ENCODE results near the gene PROKR2. TPM values are rescaled to one million over a fixed set of nuclear protein-coding genes. Genes with fewer than 3 reads are reported as not detected.

The PROKR2 gene
- total RNA-seq (2014; rRNA removed; shearing (Covaris generic); ENCODE audit: low replicate concordance): not detected in 2 replicates

- in situ Hi-C loops (cut with HindIII; ENCODE audit: low pct_unique_long_range_greater_than_20kb, low sequenced_read_pairs): no loop called here
- DNase-seq (ENCODE audit: low read depth): no peak
Observed at GRCh38 chr20:5316188-5317158, at the start of gene PROKR2. PROKR2 (minus strand) TSS chr20:5316954; CDS start chr20:5314369, 2,585 bp downstream.

GRCh38 chr20:5364997-5365597 lies 48.3 kb upstream of the PROKR2 start:
- in situ Hi-C loops (cut with HindIII; ENCODE audit: low pct_unique_long_range_greater_than_20kb, low sequenced_read_pairs): no loop called here
- no peak for DNase-seq (ENCODE audit: low read depth)

- in situ Hi-C loops (cut with HindIII; ENCODE audit: low pct_unique_long_range_greater_than_20kb, low sequenced_read_pairs): no loop called here
- DNase-seq (ENCODE audit: low read depth): peak; percentile 12
Observed at GRCh38 chr20:5364136-5364821, 47.5 kb upstream of the PROKR2 start.

GRCh38 chr20:5362771-5363170 lies 46.0 kb upstream of the PROKR2 start:
- no peak for DNase-seq (ENCODE audit: low read depth)
- in situ Hi-C loops (cut with HindIII; ENCODE audit: low pct_unique_long_range_greater_than_20kb, low sequenced_read_pairs): no loop called here

GRCh38 chr20:5361176-5361575 lies 44.4 kb upstream of the PROKR2 start:
- in situ Hi-C loops (cut with HindIII; ENCODE audit: low pct_unique_long_range_greater_than_20kb, low sequenced_read_pairs): no loop called here

GRCh38 chr20:5357946-5358345 lies 41.2 kb upstream of the PROKR2 start:
- in situ Hi-C loops (cut with HindIII; ENCODE audit: low pct_unique_long_range_greater_than_20kb, low sequenced_read_pairs): no loop called here
- no peak for DNase-seq (ENCODE audit: low read depth)

More at GRCh38 chr20:5361176-5361575, 44.4 kb upstream of the PROKR2 start:
- DNase-seq (ENCODE audit: low read depth): no peak

- in situ Hi-C loops (cut with HindIII; ENCODE audit: low pct_unique_long_range_greater_than_20kb, low sequenced_read_pairs): no loop called here
- DNase-seq (ENCODE audit: low read depth): no peak
Observed at GRCh38 chr20:5356941-5357340, 40.2 kb upstream of the PROKR2 start.

- in situ Hi-C loops (cut with HindIII; ENCODE audit: low pct_unique_long_range_greater_than_20kb, low sequenced_read_pairs): no loop called here
- no peak for DNase-seq (ENCODE audit: low read depth)
Observed at GRCh38 chr20:5354901-5355300, 38.1 kb upstream of the PROKR2 start.

GRCh38 chr20:5353624-5354496 lies 37.1 kb upstream of the PROKR2 start:
- in situ Hi-C loops (cut with HindIII; ENCODE audit: low pct_unique_long_range_greater_than_20kb, low sequenced_read_pairs): no loop called here
- no peak for DNase-seq (ENCODE audit: low read depth)

- DNase-seq (ENCODE audit: low read depth): no peak
- in situ Hi-C loops (cut with HindIII; ENCODE audit: low pct_unique_long_range_greater_than_20kb, low sequenced_read_pairs): no loop called here
Observed at GRCh38 chr20:5349448-5349847, 32.7 kb upstream of the PROKR2 start.

GRCh38 chr20:5342021-5342420 lies 25.3 kb upstream of the PROKR2 start:
- in situ Hi-C loops (cut with HindIII; ENCODE audit: low pct_unique_long_range_greater_than_20kb, low sequenced_read_pairs): no loop called here
- DNase-seq (ENCODE audit: low read depth): no peak

GRCh38 chr20:5331340-5331739 lies 14.6 kb upstream of the PROKR2 start:
- DNase-seq (ENCODE audit: low read depth): no peak
- in situ Hi-C loops (cut with HindIII; ENCODE audit: low pct_unique_long_range_greater_than_20kb, low sequenced_read_pairs): no loop called here

GRCh38 chr20:5328268-5328667 lies 11.5 kb upstream of the PROKR2 start:
- no peak for DNase-seq (ENCODE audit: low read depth)
- in situ Hi-C loops (cut with HindIII; ENCODE audit: low pct_unique_long_range_greater_than_20kb, low sequenced_read_pairs): no loop called here

- in situ Hi-C loops (cut with HindIII; ENCODE audit: low pct_unique_long_range_greater_than_20kb, low sequenced_read_pairs): no loop called here
- no peak for DNase-seq (ENCODE audit: low read depth)
Observed at GRCh38 chr20:5327356-5327755, 10.6 kb upstream of the PROKR2 start.

GRCh38 chr20:5315807-5316187 lies 957 bp downstream of the PROKR2 start:
- DNase-seq (ENCODE audit: low read depth): no peak
- in situ Hi-C loops (cut with HindIII; ENCODE audit: low pct_unique_long_range_greater_than_20kb, low sequenced_read_pairs): no loop called here

- in situ Hi-C loops (cut with HindIII; ENCODE audit: low pct_unique_long_range_greater_than_20kb, low sequenced_read_pairs): no loop called here
- no peak for DNase-seq (ENCODE audit: low read depth)
Observed at GRCh38 chr20:5313916-5314315, 2.8 kb downstream of the PROKR2 start.

GRCh38 chr20:5312518-5312917 lies 4.2 kb downstream of the PROKR2 start:
- in situ Hi-C loops (cut with HindIII; ENCODE audit: low pct_unique_long_range_greater_than_20kb, low sequenced_read_pairs): no loop called here
- DNase-seq (ENCODE audit: low read depth): no peak

GRCh38 chr20:5309971-5310370 lies 6.8 kb downstream of the PROKR2 start:
- DNase-seq (ENCODE audit: low read depth): no peak
- in situ Hi-C loops (cut with HindIII; ENCODE audit: low pct_unique_long_range_greater_than_20kb, low sequenced_read_pairs): no loop called here
